PC-9 (cell line): ENCODE measurements around the gene NDUFV3.
"Not testable (repeated sequence)": the region's sequence is repeated elsewhere in the genome, so short reads cannot be mapped to it uniquely, and the experiment has no call there.

Source experiments
- CTCF ChIP-seq: fragments of 200-600 bp; sonication (generic); conservative IDR thresholded peaks from 2 replicates; pipeline ENCODE4 v1.6.1; 2017; ENCODE audit warnings: mixed run types, antibody characterized with exemption, mild to moderate bottlenecking, moderate library complexity
- EZH2 ChIP-seq: fragments of 200-600 bp; sonication (generic); IDR thresholded peaks from 2 replicates; pipeline ENCODE4 v1.8.0; 2017; ENCODE audit warnings: antibody characterized with exemption, low read depth

GRCh38 chr21:42875811-42876210 is 17.3 kb upstream of the NDUFV3 start:
- not testable (repeated sequence) for TF ChIP-seq CTCF, EZH2
